SU-DHL-6 (cell line): ENCODE measurements around the gene ZHX3.

Experiments
- H2AFZ ChIP-seq: fragments of 200-600 bp; sonication (generic); 2 replicates; pipeline ENCODE4 v1.6.1; 2014; ENCODE audit warnings: low read depth, mild to moderate bottlenecking, moderate library complexity, mixed read lengths, antibody characterized with exemption, low read length; ENCODE audit not compliant: severe bottlenecking
- H3F3A ChIP-seq: fragments of 200-600 bp; shearing (Covaris generic); 2 replicates; pipeline ENCODE4 v1.6.0; 2016; ENCODE audit warnings: antibody characterized with exemption, mild to moderate bottlenecking; ENCODE audit not compliant: insufficient read depth
- H3K27ac ChIP-seq: fragments of 200-600 bp; sonication (generic); 2 replicates; pipeline ENCODE4 v1.5.1; 2016; ENCODE audit warnings: low read depth, mild to moderate bottlenecking, low read length, moderate library complexity, mixed read lengths
- H3K27me3 ChIP-seq: fragments of 200-600 bp; sonication (generic), shearing (Covaris generic); 2 replicates; pipeline ENCODE4 v1.6.0; 2014; ENCODE audit warnings: mild to moderate bottlenecking, low read length
- H3K36me3 ChIP-seq: fragments of 200-600 bp; sonication (generic); 2 replicates; pipeline ENCODE4 v1.6.1; 2014; ENCODE audit warnings: mild to moderate bottlenecking, low read length, mixed read lengths
- H3K4me2 ChIP-seq: fragments of 300-600, 200-600 bp; shearing (Covaris generic), sonication (generic); 2 replicates; pipeline ENCODE4 v1.6.0; 2014; ENCODE audit warnings: low read length, low read depth, mild to moderate bottlenecking; ENCODE audit not compliant: poor library complexity, severe bottlenecking
- H3K4me3 ChIP-seq: fragments of 200-600 bp; sonication (generic); 2 replicates; pipeline ENCODE4 v1.5.1; 2014; ENCODE audit warnings: antibody characterized with exemption, low read length, mild to moderate bottlenecking, mixed read lengths; ENCODE audit not compliant: insufficient read depth, poor library complexity, severe bottlenecking
- H3K79me2 ChIP-seq: fragments of 200-600 bp; sonication (generic); 2 replicates; pipeline ENCODE4 v1.6.1; 2014; ENCODE audit warnings: mild to moderate bottlenecking, low read length, moderate library complexity; ENCODE audit not compliant: insufficient read depth
- H3K9ac ChIP-seq: fragments of 200-600 bp; sonication (generic); 2 replicates; pipeline ENCODE4 v1.7.0; 2014; ENCODE audit warnings: mild to moderate bottlenecking, low read length
- H3K9me2 ChIP-seq: fragments of 200-600 bp; sonication (generic); replicated peaks from 2 replicates; pipeline ENCODE4 v1.6.1; 2014; ENCODE audit warnings: low read length; ENCODE audit not compliant: insufficient read depth
- H3K9me3 ChIP-seq: fragments of 200-600 bp; sonication (generic); 2 replicates; pipeline ENCODE4 v1.6.1; 2014; ENCODE audit warnings: low read length, mixed read lengths; ENCODE audit not compliant: insufficient read depth
- H4K20me1 ChIP-seq: fragments of 200-600 bp; sonication (generic); 2 replicates; pipeline ENCODE4 v1.6.1; 2014; ENCODE audit warnings: low read depth, mild to moderate bottlenecking, antibody characterized with exemption, low read length, moderate library complexity, mixed read lengths
- CTCF ChIP-seq: fragments of 200-600 bp; sonication (generic); IDR thresholded peaks from one replicate; pipeline ENCODE4 v1.5.1; 2017; ENCODE audit warnings: antibody characterized with exemption, mild to moderate bottlenecking, low read length, moderate library complexity; ENCODE audit not compliant: insufficient read depth, poor library complexity, severe bottlenecking
- EZH2phosphoT487 ChIP-seq: fragments of 200-600 bp; sonication (generic), shearing (Covaris generic); conservative IDR thresholded peaks from 2 replicates; pipeline ENCODE4 v1.6.1; 2018; ENCODE audit warnings: mild to moderate bottlenecking, antibody characterized with exemption, low read length, moderate library complexity, mixed read lengths

ZHX3 gene

GRCh38 chr20:41200446-41201202, 116.9 kb downstream of the ZHX3 start:
- H3K4me3 ChIP-seq = no peak overlapping the region
- H3K9ac ChIP-seq = no peak overlapping the region
- H3K4me2 ChIP-seq = no peak overlapping the region
- H3K27me3 ChIP-seq = no peaks in the 10 kb centered on the region
- no peaks in the 10 kb centered on the region for H4K20me1 ChIP-seq
- H3F3A ChIP-seq = peaks cover 4% of the 10 kb centered on the region; the same call in 1 of the 2 replicates
- no peak overlapping the region for H2AFZ ChIP-seq
- no peaks in the 10 kb centered on the region for H3K36me3 ChIP-seq
- no peak overlapping the region for H3K27ac ChIP-seq
- no peak for TF ChIP-seq CTCF
- no peak for TF ChIP-seq EZH2phosphoT487
- H3K9me2 ChIP-seq = no peaks in the 10 kb centered on the region
- no peaks in the 10 kb centered on the region for H3K9me3 ChIP-seq
- no peaks in the 10 kb centered on the region for H3K79me2 ChIP-seq

- Histone ChIP-seq H3K27ac (no peak overlapping the region), H3K79me2 (no peaks in the 10 kb centered on the region), H3K9me3 (no peaks in the 10 kb centered on the region), H3F3A (peaks cover 4% of the 10 kb centered on the region; the same call in 1 of the 2 replicates), H3K27me3 (no peaks in the 10 kb centered on the region), H2AFZ (no peak overlapping the region), H3K36me3 (no peaks in the 10 kb centered on the region), H3K4me3 (no peak overlapping the region), H3K4me2 (no peak overlapping the region), H3K9me2 (no peaks in the 10 kb centered on the region), H4K20me1 (no peaks in the 10 kb centered on the region), H3K9ac (no peak overlapping the region)
- TF ChIP-seq CTCF = no peak
- no peak for TF ChIP-seq EZH2phosphoT487
Observed at GRCh38 chr20:41198443-41198842, 119.1 kb downstream of the ZHX3 start.

- TF ChIP-seq CTCF (no peak), EZH2phosphoT487 (no peak)
- no peak overlapping the region for H3K27ac ChIP-seq
- no peak overlapping the region for H3K9ac ChIP-seq
Observed at GRCh38 chr20:41196653-41197225, 120.8 kb downstream of the ZHX3 start.

More at GRCh38 chr20:41196653-41197225, 120.8 kb downstream of the ZHX3 start:
- Histone ChIP-seq H3K27me3 (no peaks in the 10 kb centered on the region), H2AFZ (no peak overlapping the region), H3K4me3 (no peak overlapping the region), H3K9me3 (no peaks in the 10 kb centered on the region), H3K36me3 (no peaks in the 10 kb centered on the region), H3F3A (peaks cover 4% of the 10 kb centered on the region; the same call in 1 of the 2 replicates), H3K4me2 (no peak overlapping the region), H3K79me2 (no peaks in the 10 kb centered on the region), H3K9me2 (no peaks in the 10 kb centered on the region), H4K20me1 (no peaks in the 10 kb centered on the region)
